WI38 (cell line): Measurements from ENCODE around the gene REL.
"Not testable (repeated sequence)": the region's sequence is repeated elsewhere in the genome, so short reads cannot be mapped to it uniquely, and the experiment has no call there.

Source experiments
- H3K4me3 ChIP-seq: 2 replicates; pipeline ENCODE4 v1.5.1; 2011; ENCODE audit warnings: low read depth, mild to moderate bottlenecking, control low read depth, low read length
- CTCF ChIP-seq: IDR thresholded peaks from 2 replicates; pipeline ENCODE4 v1.5.1; 2012; ENCODE audit warnings: low read depth, mild to moderate bottlenecking, control low read depth, low read length

REL gene

GRCh38 chr2:60853531-60853930 is 27.8 kb upstream of the REL start:
- no peak for TF ChIP-seq CTCF

DNA sequence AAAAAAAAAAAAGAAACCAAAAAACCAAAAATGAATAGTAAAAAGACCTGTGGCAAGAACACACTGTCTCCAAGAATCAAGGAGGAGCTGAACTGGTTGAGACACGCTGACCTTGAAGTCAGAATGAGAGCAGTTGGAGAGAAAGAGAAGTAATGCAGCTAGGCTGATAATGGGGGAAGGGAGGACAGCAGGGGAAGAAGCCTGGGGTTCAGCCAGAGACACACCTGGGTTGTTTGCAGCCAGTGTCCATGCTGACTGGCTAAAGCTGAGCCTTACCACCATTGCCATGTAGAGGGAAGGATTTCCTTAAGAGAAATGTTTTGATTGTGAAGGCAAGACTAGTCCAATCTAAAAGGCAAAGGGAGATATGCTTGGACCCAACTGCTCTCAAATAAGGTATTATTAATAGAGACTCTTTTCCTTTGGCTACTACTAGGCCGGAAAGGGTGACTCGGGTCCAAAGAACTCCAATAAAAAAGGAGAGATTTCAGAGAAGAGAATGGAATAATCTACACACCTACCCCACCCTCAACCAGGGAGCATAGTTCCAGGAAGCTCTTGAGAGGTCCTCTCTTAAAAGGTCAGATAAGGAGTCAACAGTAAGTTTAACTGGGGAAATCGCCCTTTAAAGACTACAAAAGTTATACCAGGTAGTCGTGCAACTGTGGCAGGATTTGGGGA is 25.2 kb upstream of the REL start:
- TF ChIP-seq CTCF: no peak
- no peak overlapping the region for H3K4me3 ChIP-seq

More at GRCh38 chr2:60853531-60853930, 27.8 kb upstream of the REL start:
- no peak overlapping the region for H3K4me3 ChIP-seq

- no peak overlapping the region for H3K4me3 ChIP-seq
- no peak for TF ChIP-seq CTCF
These were observed 24.3 kb upstream of the REL start for GRCh38 chr2:60857056-60857455.

GRCh38 chr2:60858897-60859311 is 22.5 kb upstream of the REL start:
- H3K4me3 ChIP-seq: no peak overlapping the region
- no peak for TF ChIP-seq CTCF

- H3K4me3 ChIP-seq: no peak overlapping the region
- no peak for TF ChIP-seq CTCF
These were observed 19.6 kb upstream of the REL start for GRCh38 chr2:60861736-60862135.

DNA sequence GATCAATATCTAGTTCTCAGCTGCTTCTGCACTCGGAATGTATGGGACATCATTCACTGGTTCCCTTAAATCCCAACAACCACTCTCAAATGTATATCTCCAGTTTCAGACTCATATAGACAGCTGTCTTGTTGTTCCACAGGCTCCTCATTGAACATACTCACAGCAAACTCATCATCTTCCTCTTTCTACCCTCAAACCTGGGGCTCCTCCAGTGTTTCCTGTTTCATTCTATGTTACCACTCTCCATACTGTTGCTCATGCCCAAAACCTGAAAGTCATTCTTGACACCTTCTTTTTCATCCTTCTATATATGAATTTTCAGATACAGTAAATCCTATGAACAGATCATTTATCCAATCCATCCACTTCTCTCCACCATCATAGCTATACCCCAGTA is 18.7 kb upstream of the REL start:
- no peak for TF ChIP-seq CTCF
- no peak overlapping the region for H3K4me3 ChIP-seq

- not testable (repeated sequence) for H3K4me3 ChIP-seq
These were observed 16.0 kb upstream of the REL start for GRCh38 chr2:60865361-60865760.

GRCh38 chr2:60867007-60867406 is 14.4 kb upstream of the REL start:
- H3K4me3 ChIP-seq: no peak overlapping the region
- TF ChIP-seq CTCF: no peak
